Cardiac fibroblast (primary cell): ENCODE data around the gene HES1.

Experiments
- DNase-seq, 2 donors: peaks; one replicate each; pipeline versions ENCODE4 v3.0.0 to v3.0.0-alpha.2; 2010; ENCODE audit warnings: low read depth in 2 of 2
- H3K4me3 ChIP-seq, 2 donors: replicated peaks in 1 of 2; 1 replicate in 1 of 2; 2 replicates in 1 of 2; pipeline ENCODE4 v1.5.1; 2011; ENCODE audit warnings: low read depth in 2 of 2, low read length in 2 of 2, mild to moderate bottlenecking in 2 of 2, moderate library complexity in 1 of 2
- CTCF ChIP-seq: IDR thresholded peaks from one replicate; pipeline ENCODE4 v1.5.1; 2011; ENCODE audit warnings: low read depth, mild to moderate bottlenecking, low read length, inconsistent platforms

HES1 gene

GRCh38 chr3:194178128-194178527 lies 42.2 kb downstream of the HES1 start:
- no peak for TF ChIP-seq CTCF
- no peak overlapping the region for H3K4me3 ChIP-seq

GRCh38 chr3:194178669-194179068 lies 42.7 kb downstream of the HES1 start:
- TF ChIP-seq CTCF = no peak
- DNase-seq = no peak
- H3K4me3 ChIP-seq = no peak overlapping the region

More at GRCh38 chr3:194178128-194178527, 42.2 kb downstream of the HES1 start:
- no peak for DNase-seq

- TF ChIP-seq CTCF = no peak
- no peak for DNase-seq
Measured at GRCh38 chr3:194180570-194180969, 44.6 kb downstream of the HES1 start.

GRCh38 chr3:194181612-194182529 lies 45.9 kb downstream of the HES1 start:
- H3K4me3 ChIP-seq = no peak overlapping the region
- no peak for TF ChIP-seq CTCF
- DNase-seq = no peak

More at GRCh38 chr3:194180570-194180969, 44.6 kb downstream of the HES1 start:
- H3K4me3 ChIP-seq = no peak overlapping the region

- H3K4me3 ChIP-seq = no peak overlapping the region
- no peak for DNase-seq
- TF ChIP-seq CTCF = no peak
Measured at GRCh38 chr3:194183271-194183670, 47.3 kb downstream of the HES1 start.

- TF ChIP-seq CTCF = no peak
- no peak overlapping the region for H3K4me3 ChIP-seq
- no peak for DNase-seq
Measured at GRCh38 chr3:194184265-194184751, 48.4 kb downstream of the HES1 start.
